Measurements from ENCODE around the gene ITPRID1.

The ITPRID1 gene

DNA sequence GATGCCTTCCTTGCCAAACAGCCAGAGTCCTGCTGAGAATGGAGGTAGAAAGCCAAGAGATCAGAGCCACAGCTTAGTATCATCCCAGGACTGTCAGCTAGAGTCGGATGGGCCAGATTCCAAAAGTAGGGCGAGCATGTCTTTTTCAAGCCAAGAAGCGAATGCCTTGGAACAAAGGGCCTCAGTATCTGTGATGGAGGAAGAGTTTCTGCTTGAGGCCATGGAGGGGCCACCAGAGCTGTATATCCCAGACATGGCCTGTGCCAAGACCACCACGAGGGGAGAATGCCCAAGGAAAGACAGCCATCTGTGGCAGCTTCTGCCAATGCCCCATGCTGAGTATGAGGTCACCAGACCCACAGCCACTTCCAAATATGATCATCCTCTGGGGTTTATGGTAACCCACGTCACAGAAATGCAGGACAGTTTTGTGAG is 128.8 kb downstream of the ITPRID1 start:
- TF ChIP-seq, protein P1, sequence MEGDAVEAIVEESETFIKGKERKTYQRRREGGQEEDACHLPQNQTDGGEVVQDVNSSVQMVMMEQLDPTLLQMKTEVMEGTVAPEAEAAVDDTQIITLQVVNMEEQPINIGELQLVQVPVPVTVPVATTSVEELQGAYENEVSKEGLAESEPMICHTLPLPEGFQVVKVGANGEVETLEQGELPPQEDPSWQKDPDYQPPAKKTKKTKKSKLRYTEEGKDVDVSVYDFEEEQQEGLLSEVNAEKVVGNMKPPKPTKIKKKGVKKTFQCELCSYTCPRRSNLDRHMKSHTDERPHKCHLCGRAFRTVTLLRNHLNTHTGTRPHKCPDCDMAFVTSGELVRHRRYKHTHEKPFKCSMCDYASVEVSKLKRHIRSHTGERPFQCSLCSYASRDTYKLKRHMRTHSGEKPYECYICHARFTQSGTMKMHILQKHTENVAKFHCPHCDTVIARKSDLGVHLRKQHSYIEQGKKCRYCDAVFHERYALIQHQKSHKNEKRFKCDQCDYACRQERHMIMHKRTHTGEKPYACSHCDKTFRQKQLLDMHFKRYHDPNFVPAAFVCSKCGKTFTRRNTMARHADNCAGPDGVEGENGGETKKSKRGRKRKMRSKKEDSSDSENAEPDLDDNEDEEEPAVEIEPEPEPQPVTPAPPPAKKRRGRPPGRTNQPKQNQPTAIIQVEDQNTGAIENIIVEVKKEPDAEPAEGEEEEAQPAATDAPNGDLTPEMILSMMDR (IDR thresholded peaks at IDR 0.05; ENCODE audit: insufficient read depth, low read depth, low read length, missing control alignments), result no peak
- H3K4me3 ChIP-seq (ENCODE audit: low read length), result no peak overlapping the region
- no peak for DNase-seq (ENCODE audit: low read depth)

DNA sequence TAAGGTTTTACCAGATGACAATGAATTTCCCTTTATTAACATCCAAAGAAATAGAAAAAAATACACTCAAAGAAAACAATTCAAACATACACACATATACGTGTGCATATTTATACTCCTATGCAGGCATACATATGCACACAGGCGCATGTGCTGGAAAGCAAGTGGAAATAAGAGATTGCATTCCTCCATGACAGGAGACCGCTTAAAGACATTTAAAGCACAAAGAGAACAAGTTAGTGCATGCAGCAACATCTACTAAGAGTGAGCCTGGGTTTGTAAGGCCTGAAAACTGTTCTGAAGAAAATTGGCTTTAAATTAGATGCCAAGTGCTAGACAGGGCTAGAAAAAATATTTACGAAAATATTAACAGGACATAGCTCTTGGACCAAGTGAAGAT is 133.1 kb downstream of the ITPRID1 start:
- TF ChIP-seq, protein P1 (IDR thresholded peaks at IDR 0.05; ENCODE audit: insufficient read depth, low read depth, low read length, missing control alignments), result no peak
- peak; percentile 74 for DNase-seq (ENCODE audit: low read depth)
- no peak overlapping the region for H3K4me3 ChIP-seq (ENCODE audit: low read length)

DNA sequence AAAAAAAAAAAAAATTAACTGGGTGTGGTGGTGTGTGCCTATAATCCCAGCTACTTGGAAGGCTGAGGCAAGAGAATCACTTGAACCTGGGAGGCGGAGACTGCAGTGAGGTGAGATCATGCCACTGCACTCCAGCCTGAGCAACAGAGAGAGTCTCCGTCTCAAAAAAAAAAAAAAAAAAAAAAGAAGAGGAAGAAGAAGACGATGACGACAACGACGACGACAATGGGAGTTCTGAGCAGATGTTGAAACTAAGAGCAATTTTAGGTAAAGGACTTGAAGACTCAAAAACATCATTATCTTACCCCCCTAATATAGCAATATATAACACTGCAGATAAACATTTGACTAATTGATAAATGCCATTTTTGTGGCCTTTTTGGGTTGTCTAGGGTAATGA is 133.6 kb downstream of the ITPRID1 start:
- no peak for DNase-seq (ENCODE audit: low read depth)
- no peak overlapping the region for H3K4me3 ChIP-seq (ENCODE audit: low read length)
- TF ChIP-seq, protein P1 (IDR thresholded peaks at IDR 0.05; ENCODE audit: insufficient read depth, low read depth, low read length, missing control alignments), result no peak

DNA sequence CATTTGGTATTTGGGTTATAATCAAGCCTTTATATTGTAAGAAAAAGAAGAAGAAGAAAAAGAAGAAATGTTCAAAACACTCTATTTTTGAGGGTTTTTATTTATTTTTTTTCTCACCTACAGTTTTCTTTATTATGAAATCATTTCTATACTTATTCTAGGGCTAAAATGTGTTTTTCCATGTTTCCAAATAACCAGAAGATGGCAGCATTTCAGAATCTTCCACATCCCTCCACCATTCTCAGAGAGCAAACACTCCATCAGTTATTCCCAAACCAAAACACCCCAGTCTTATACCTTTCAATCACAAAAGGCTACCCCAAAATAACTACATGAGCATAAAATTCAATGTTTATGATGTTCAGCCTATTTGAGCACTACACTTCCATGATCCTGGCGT is 134.4 kb downstream of the ITPRID1 start:
- no peak overlapping the region for H3K4me3 ChIP-seq (ENCODE audit: low read length)
- DNase-seq (ENCODE audit: low read depth), result peak; percentile 17
- TF ChIP-seq, protein P1 (IDR thresholded peaks at IDR 0.05; ENCODE audit: insufficient read depth, low read depth, low read length, missing control alignments), result peak; percentile 37

DNA sequence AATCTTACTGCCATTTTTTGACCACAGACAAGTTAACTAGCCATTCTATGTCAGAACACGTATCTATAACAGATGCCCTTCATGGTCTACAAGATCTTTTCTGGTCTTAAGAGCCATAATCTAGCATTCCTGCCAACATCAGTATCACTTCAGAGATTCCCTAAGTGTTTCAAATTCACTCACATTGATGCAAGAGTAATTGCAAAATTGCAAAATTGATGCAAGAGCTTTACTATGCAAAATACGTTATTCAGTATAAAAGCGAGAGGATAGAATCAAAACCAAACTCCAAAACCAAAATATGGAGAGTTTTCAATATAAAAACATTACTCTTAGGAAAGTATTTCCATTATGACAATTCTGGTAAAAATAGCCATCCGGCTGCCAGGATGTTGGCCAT is 135.0 kb downstream of the ITPRID1 start:
- no peak overlapping the region for H3K4me3 ChIP-seq (ENCODE audit: low read length)
- TF ChIP-seq, protein P1 (IDR thresholded peaks at IDR 0.05; ENCODE audit: insufficient read depth, low read depth, low read length, missing control alignments), result no peak
- no peak for DNase-seq (ENCODE audit: low read depth)

DNA sequence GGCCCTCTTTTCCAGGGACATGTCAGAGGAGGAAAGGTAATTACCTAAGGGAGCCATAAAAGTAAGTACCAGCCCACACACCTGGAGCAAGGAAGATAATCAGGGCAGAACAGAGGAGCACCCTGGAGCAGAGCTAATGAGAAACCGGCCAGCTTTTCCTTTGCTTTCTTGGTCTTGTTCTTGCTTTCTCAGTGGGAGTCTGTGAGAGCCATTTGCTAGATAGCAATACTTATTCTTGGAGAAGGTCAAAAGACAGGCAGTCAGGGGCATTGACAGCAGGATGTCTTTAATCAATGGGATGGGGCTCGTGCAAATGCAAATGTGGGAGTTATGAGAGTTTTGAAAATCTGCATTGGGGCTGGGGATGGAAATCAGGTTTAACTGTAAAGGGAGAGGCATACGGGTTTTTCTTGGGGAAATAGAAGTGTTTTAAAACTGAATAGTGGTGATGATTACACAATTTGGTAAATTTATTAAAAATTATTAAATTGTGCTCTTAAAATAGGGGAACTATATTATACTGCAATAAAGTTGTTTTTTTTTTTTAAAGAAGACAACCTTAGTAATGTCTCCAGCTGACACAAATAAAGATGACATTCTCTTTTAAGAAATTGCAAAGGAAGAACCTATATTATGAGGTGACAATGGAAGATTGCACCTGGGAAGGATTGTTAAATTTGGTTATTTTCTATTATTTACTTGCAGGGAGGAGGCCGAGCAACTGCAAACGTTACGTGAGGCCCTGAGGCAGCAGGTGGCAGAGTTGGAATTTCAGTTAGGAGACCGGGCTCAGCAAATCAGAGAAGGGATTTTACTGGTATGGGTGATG is 137.6 kb downstream of the ITPRID1 start:
- TF ChIP-seq, protein P1 (IDR thresholded peaks at IDR 0.05; ENCODE audit: insufficient read depth, low read depth, low read length, missing control alignments), result no peak
- H3K4me3 ChIP-seq (ENCODE audit: low read length), result no peak overlapping the region
- no peak for DNase-seq (ENCODE audit: low read depth)

DNA sequence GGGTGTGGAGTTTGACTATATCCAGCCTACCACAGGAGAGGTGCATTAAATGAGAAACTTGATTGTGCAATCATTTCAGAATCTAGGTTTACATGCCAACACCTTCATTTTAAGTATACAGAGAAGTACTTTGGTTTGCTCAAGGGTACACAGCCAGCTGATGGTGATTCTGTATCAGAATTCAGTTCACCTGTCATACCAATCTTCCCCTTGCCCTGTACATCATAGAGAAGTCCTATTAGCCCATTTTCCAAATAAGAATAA is 138.1 kb downstream of the ITPRID1 start:
- no peak overlapping the region for H3K4me3 ChIP-seq (ENCODE audit: low read length)
- TF ChIP-seq, protein P1 (IDR thresholded peaks at IDR 0.05; ENCODE audit: insufficient read depth, low read depth, low read length, missing control alignments), result no peak
- no peak for DNase-seq (ENCODE audit: low read depth)
